HT-29 (cell line): ENCODE measurements around the gene GEN1. TPM values are rescaled to one million over a fixed set of nuclear protein-coding genes. Genes with fewer than 3 reads are reported as not detected.

Experiments
- DNase-seq: peaks from one replicate; pipeline ENCODE4 v3.0.0-alpha.2; 2015; ENCODE audit warnings: low spot score
- total RNA-seq: library from RNA; depleted of rRNA; stranded (reverse); fragments of >200 nt; shearing (Covaris generic); gene quantifications from 2 replicates; pipeline ENCODE4 v1.2.3, GENCODE V29; 2014

GEN1 gene
- total RNA-seq, 1 experiment from 2014 or later: 18.5 TPM

DNA sequence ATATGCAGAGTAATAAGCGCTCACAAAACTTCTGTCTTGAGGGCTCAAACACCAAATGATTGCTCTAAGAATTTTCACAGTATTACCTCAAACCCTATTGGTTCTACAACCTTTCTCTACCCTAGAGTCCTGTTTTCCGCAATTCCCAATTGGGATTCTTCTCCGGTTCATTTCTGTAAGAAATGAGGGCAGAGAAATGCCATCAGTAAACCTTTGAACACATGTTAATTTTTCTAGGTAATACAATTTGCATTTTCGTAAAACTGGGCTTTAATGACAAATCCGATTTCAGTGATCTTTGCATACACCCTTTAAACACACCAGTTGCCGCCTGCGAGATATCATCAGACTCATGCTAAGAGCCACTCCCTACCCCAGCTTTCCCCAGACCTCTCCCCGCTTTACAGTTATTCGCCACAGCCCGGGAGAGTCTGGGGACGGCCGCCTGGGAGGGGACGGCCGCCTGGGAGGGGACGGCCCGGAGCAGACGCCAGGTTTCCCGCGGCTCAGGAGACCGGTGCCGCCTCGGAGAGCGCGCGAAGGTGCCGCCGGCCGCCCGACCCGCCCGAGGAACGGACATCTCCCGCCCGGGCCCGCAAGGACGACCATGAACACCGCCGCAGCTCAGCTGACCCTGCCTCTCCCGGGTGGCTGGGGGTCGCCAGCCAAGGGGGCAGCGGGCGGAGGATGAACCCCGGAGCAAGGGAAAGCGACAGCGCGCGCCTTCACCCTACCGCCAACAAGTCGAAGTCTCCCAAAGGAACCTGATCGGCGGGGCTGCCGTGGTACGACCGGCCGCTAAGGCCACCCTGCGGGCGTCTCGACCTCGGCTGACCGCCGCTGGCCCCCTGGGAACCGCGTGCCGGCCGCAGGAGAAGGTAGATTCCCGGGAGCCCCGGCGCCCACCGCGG is 791 bp upstream of the GEN1 start:
- DNase-seq: peak; percentile 56

DNA sequence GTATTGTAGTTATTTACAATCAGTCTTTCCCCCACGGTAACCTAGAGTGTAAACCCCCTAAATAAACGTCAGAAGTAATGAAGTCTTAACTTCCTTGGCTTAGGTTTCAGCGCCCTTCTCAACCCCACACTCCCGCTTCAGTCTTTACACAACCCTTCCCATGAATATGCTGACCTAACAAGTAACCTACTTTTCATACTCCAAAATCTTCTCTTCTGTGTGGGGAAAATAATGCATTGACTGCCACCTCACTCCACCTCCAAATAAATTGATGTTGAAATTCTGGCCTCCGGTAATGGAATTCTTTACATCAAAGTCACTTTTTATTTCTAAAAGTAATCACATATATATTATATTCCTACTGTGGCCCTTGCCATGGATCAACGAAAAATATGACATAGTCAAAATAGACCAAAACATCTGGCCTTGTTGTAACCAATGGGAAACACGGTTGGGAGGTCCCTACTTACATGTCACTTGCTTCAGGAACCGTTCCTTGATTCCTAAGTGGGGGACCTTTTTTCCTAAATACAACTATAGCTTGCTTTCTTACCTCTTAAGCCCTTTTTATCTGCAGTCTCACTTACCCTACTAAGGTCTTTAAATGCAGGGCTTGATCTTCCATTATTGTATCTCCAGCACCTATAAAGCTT is 961 bp downstream of the GEN1 start:
- DNase-seq: peak; percentile 44

DNA sequence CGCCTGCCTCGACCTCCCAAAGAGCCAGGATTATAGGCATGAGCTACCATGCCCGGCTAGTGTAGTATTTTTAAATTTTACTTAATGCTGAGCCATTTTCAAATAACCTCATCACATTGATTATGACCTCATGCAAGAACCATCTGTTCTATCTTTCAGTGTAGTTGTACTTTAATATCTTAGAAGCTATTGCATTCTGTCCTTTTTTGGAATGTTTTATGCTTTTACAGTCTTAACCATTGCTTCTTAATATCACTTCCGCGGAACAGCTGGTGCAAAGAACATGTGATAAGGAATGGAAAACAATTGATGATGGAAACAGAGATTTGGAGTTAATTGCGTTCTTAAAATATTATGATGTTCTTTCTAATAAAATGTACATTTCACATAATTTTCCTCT is 2.7 kb downstream of the GEN1 start:
- DNase-seq: no peak

DNA sequence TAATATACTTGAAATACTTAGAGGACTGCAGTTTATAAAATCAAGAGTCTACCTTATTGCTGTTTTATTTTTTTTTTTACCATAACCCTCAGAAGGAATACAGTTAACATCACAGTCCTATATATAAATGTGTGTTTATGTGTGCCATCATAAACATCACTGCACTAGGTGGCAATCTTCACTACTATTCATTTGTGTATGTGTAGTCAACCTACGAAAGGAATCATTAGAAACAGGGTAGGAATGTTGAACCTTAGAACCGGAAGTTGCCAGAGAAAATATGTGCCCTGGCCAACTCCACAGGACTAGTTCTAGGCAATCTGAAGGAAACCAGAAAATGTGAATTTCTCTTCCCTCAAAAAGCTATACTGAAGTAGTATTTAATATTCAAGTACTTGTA is 3.4 kb downstream of the GEN1 start:
- DNase-seq: peak; percentile 77

DNA sequence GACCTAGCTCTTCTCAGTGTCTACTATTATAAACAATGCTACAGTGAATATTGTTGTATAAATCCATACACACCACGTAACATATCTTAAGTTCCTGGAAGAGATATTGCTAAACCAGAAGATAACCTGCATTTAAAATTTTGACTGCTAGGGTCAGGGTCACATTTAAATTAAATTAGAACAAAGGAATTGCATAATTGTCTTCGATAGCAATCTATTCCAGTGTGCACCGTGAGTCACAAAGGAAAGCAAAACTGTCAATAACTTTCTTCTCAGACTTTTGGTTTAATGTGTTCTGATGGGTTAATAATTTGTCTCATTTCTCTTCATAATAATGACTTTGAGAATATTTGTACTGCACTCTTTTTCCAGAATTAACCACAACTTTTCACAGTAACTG is 4.2 kb downstream of the GEN1 start:
- no peak for DNase-seq

DNA sequence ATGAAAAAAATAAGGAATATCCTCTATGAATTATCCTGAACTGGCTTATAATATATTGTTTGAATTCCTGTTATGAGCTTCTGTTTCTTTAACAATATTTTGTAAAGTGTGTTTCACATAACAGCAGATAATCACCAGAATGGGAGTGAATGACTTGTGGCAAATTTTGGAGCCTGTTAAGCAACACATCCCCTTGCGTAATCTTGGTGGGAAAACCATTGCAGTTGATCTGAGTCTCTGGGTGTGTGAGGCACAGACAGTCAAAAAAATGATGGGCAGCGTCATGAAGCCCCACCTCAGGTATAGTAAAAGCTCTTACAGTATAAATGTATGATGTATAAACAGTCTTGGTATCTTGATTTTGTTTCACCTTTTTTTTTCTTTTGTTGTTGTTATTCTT is 5.9 kb downstream of the GEN1 start:
- no peak for DNase-seq

DNA sequence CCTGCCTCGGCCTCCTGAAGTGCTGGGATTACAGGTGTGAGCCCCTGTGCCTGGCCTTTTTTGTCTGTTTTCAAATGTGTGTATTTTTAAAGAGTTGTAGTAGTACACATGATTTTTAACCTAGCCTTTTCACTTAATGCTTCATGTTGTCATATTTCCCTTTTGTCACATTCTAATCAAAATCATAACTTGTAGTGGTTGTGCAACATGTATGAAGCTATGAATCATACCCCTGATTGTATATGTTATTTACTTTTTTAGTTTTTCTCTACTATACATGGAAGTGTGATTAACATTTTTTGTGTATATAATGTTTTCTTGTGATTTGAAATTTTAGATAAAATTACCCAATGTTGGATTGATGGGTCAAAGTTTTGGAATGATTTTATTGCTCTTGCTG is 8.5 kb downstream of the GEN1 start:
- DNase-seq: no peak

DNA sequence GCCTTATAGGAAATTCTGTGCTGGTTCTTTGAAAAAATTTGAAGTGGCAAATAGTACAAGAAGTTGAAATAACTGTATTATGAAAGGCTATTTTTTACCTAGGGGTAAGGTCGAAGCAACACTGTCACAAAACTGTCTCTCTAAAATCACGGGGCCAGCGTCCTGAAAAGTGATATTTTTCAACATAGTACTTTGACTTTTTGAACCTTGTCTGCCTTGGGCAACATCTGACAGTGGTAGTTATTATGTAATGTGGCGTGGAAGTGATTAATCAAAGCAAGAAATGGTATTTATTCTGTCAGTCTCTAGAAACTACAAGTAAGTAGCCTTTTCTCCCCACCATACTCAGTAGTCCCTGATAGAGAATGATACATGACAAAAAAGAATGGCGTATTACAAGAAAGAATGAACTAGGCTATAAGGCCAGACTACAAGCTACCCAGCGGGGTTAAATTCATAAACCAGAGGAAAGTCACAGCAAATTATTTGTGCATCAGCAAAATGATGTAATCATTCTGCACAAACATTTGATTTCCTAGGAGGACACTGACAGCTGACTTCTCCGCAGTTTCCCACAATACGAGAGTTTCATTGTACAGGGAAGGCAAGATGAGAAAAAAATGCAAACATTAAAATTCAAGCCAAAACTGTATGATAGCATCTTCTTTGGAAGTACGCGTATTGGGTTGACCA is 9.8 kb downstream of the GEN1 start:
- no peak for DNase-seq

DNA sequence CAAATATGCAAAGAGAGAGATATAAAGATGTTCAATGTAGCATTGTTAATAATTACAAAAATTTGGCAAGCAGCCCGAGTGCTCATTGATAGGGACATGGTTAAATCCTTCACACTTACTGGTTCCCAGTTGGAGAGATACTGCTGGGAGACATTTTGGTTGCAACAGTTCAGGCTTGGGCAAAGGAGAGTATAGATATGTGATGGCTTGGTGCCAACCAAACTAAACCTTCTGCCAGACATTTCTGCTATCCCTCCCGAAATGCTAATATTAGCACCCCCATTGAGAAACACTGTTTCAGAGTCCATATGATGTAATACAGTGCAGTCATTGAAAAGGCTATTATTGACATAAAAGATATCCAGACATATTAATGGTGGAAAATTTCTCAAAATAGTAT is 11.5 kb downstream of the GEN1 start:
- DNase-seq: no peak

DNA sequence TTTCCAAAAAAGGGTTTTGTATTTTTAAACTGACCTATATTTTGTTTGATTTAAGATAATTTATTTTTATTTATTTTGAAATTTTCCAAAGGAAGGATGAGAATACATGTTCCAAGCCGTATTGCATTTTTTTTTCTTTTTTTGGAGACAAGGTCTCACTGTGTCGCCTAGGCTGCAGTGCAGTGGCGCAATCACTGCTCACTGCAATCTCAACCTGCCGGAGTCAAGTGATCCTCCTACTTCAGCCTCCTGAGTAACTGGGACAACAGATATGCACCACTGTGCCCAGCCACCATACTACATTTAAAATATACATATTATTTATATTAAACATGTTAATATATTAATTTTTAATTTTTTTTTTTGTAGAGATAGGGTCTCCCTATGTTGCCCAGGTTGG is 15.0 kb downstream of the GEN1 start:
- DNase-seq: no peak

DNA sequence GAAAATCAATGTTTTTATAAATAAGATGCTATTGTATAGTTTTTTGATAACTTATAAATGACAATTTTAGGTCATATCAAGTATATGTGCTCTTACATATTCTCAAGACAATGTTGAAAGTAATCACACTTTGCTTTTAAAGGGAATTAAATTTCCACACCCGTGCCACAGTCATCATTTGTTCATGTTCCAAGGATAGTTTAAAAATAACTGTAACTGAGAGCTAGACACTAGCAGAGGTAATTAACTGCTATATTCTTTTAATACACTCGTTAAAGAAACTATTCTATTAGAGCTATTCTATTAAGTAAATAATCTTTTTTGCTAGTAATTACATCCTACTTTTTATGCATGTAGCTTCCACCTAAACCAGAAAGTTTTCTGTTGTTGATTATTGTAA is 18.0 kb downstream of the GEN1 start:
- DNase-seq: no peak

DNA sequence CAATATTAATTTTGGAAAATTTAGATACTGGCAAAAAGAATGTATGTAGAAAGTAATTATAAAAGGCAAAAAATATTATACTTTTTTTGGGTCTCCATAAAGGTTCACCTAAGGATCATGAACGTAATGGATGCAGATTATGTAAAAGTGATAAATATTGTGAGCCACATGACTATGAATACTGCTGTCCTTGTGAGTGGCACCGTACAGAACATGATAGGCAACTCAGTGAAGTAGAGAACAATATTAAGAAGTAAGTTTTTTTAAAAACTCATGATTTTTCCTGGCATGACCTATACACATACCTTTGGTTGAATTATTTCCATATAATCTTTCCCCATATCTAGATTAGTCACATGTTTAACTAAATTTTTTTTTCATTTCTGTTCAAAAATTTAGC is 18.6 kb downstream of the GEN1 start:
- no peak for DNase-seq

DNA sequence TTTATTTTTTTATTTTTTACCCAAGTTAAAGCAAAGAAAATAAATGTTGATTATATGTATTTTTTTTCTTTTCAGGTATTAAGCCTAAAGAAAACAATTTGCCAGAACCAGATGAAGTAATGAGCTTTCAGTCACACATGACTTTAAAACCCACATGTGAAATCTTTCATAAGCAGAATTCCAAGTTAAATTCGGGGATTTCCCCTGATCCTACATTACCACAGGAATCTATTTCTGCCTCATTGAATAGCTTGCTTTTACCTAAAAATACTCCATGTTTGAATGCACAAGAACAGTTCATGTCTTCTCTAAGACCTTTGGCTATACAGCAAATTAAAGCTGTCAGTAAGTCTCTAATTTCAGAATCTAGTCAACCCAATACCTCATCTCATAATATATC is 26.6 kb downstream of the GEN1 start:
- DNase-seq: no peak

DNA sequence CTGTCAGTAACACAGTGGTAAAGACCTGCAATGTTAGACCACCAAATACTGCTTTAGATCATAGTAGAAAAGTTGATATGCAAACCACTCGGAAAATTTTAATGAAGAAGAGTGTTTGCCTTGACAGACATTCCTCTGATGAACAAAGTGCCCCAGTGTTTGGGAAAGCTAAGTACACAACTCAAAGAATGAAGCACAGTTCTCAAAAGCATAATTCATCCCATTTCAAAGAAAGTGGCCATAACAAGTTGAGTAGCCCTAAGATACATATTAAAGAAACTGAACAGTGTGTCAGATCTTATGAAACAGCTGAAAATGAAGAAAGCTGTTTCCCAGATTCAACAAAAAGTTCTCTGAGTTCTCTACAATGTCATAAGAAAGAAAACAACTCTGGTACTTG is 27.5 kb downstream of the GEN1 start:
- DNase-seq: no peak

DNA sequence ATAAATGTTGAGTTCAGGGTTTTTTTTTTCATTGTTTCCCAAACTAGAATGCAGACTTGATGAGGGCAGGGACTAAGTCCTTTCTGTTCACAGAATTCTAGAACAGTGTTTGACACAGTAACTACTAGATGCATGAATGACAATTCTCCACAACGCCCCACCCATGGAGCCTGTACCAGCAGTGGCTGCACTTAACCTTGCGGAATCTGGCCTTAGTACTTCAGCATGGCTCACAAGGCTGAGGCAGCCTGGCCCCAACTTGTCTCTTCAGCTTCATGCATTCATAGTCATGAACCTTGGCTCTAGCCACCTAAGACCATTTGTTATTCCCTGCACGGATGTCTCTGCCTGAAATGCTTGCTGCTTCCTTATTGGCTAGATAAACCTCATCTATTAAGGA is 32.8 kb downstream of the GEN1 start:
- DNase-seq: no peak

DNA sequence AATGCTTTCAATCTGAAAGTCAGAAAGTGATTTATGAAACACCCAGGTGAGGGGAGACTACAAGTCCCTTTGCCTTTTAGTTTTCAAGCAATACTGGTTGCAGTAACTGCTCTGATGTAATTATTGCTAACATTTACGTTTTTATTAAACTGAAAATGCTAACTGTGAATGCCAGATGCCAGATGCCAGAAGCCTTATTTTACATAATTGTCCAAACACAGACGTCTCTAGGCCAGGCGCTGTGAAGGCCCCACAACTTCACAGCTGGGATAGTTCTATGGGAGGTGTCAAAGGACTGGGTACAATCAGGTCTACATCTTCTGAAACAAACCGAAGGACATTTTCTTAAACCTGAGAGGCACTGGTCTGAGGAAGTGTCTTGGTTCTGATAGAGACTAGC is 34.8 kb downstream of the GEN1 start:
- no peak for DNase-seq

DNA sequence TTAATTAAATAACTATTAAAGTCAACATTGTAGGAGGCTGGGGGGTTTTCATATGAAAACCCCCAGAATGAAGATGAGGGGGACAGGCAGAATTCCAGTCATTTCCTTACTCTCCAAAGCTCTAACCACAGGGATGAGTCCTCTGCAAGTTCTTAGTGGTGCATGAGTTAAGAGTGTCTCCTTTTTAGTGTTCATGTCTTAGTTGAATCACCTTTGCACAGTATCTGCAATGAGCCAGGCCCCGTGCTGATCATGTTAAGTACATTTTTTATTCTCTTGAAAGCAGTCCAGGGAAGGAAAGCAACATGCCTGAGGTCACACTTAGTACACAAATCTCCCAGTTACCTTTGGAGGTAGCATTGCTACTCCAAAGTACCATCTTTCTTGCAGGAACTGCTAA is 36.6 kb downstream of the GEN1 start:
- DNase-seq: no peak

DNA sequence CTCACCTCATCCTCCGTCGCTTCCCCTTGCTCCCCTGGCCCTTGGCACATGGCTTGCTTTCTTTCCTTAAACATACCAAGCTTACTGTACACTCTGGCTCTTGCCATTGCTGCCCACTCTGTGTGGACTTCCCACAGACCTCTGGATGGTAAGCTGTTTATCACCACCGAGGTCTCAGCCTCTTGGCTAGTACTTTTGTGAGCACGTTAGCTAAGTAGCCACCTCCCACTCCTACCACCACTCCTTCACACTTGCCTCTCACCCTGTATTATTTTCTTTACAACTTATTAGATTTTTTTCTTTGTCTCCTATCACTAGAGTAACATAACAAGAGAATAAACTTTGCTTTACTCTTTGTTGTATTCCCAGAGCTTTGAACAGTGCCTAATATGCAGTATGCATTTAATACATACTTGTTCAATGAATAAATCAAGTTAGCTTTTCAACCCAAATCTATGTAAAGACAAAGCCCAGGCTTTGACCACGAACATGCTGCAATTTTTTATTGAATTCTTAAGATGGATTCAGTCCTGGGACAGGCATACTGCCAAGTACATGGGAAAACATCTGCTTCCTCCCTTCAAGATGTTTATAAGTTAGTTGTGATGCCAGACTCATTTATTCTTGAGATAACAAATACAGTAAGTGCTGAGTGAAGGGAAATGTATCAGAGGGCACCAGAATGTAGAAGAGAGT is 37.3 kb downstream of the GEN1 start:
- DNase-seq: no peak

DNA sequence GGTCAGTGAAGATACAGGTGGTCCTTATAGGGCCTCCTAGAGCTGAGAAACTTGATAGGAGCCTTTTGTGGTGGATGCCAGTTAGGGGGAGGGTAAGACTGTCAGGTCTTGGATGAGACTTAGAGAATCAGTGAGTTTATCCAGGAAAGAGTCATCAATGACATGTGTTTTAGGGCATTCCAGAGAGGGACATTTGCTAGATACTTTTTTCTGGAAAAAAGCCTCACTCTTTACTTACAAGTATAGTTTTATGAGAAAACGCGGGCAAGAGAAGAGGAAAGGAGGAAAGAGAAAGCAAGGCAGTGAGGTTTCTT is 37.8 kb downstream of the GEN1 start:
- DNase-seq: no peak

DNA sequence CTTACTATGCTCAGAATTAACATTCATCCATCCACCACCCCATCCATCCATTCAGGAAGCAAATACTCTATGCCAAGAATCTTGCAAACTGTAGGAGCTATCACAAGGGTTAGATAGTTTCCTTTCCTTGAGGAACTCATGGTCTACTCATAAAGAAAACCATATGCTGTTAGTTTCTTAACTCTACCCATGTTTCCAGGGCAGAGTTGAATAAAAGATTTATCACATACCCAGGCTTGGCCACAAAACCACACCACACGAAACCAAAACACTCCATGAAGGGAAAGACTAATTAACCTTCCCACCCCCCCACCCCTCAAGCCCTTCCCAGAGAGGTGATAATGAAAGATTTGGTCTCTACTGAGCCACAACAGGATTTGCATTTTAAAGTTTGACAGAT is 38.6 kb downstream of the GEN1 start:
- DNase-seq: no peak

DNA sequence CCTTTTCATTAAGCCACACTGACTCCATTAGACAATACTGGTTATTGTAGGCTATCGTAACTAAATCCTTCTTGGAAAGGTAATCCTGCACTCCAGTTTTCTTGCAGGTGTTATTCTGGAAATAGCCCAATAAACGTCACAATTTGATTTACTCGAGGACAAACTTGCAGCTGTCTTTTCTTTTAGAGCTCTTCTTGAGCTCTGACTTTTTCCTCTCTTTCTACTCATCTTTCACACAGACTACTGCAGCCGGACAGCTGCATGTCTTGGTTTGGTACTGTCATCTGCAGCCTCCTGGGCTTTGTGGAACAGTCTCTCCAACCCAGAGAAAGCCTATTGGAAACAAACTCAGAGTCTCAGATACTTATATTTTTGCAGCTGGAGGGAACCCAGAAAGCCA is 39.4 kb downstream of the GEN1 start:
- no peak for DNase-seq

DNA sequence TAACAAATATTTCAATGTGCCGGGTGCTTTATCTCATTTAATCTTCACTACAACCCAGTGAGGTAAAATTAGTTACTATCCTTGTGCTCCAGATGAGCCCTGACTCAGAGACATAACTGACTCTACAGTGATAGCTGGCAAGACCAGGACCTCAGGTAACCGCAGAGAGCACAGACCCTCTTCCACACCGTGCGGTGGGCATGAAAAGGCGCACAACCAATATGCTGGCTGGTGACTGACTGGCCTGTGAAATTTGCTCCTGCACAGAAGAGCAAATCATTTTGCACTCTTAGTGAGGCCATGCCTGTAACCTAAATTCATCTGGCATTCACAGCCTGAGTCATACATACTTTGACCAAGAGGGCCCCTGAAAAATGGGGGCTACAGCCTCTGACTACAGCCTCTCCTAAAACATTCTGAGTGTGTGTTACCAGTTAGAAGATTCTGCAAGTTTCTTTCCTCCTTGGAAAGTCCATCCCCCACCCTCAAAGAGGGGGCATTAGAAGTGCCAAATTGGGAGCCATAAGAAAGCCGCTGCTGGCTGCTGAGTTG is 39.9 kb downstream of the GEN1 start:
- no peak for DNase-seq
